Cardiac fibroblast (primary cell): ENCODE measurements around the gene KCNQ1.

Experiments used
- DNase-seq, 2 donors: peaks; one replicate each; pipeline versions ENCODE4 v3.0.0 to v3.0.0-alpha.2; 2010; ENCODE audit warnings: low read depth in 2 of 2
- H3K4me3 ChIP-seq, 2 donors: replicated peaks in 1 of 2; 1 replicate in 1 of 2; 2 replicates in 1 of 2; pipeline ENCODE4 v1.5.1; 2011; ENCODE audit warnings: low read depth in 2 of 2, low read length in 2 of 2, mild to moderate bottlenecking in 2 of 2, moderate library complexity in 1 of 2
- TF ChIP-seq, protein P1 (sequence below): IDR thresholded peaks from one replicate; pipeline ENCODE4 v1.5.1; 2011; ENCODE audit warnings: low read depth, mild to moderate bottlenecking, low read length, inconsistent platforms

KCNQ1 gene

DNA sequence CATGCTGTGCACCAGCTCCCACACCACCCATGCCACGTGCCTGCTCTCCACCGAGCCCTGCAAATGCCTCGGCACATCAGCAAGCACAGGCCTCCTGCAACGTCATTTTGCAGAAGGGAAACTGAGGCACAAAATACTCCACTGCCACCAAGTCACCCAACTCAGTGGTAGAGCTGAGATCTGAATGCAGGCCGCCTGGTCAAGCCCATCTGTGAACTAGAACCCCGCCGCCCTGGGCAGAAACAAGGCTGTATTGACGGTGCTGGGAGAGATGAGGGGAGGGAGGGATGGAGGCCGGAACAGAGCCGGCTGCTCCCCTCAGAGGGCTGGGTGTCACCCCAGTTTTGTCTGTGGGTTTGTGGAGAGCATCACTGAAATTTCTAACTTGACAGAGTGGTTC, 359.4 kb downstream of the KCNQ1 start:
- DNase-seq, result no peak
- TF ChIP-seq, protein P1, sequence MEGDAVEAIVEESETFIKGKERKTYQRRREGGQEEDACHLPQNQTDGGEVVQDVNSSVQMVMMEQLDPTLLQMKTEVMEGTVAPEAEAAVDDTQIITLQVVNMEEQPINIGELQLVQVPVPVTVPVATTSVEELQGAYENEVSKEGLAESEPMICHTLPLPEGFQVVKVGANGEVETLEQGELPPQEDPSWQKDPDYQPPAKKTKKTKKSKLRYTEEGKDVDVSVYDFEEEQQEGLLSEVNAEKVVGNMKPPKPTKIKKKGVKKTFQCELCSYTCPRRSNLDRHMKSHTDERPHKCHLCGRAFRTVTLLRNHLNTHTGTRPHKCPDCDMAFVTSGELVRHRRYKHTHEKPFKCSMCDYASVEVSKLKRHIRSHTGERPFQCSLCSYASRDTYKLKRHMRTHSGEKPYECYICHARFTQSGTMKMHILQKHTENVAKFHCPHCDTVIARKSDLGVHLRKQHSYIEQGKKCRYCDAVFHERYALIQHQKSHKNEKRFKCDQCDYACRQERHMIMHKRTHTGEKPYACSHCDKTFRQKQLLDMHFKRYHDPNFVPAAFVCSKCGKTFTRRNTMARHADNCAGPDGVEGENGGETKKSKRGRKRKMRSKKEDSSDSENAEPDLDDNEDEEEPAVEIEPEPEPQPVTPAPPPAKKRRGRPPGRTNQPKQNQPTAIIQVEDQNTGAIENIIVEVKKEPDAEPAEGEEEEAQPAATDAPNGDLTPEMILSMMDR, result no peak
- no peak overlapping the region for H3K4me3 ChIP-seq

DNA sequence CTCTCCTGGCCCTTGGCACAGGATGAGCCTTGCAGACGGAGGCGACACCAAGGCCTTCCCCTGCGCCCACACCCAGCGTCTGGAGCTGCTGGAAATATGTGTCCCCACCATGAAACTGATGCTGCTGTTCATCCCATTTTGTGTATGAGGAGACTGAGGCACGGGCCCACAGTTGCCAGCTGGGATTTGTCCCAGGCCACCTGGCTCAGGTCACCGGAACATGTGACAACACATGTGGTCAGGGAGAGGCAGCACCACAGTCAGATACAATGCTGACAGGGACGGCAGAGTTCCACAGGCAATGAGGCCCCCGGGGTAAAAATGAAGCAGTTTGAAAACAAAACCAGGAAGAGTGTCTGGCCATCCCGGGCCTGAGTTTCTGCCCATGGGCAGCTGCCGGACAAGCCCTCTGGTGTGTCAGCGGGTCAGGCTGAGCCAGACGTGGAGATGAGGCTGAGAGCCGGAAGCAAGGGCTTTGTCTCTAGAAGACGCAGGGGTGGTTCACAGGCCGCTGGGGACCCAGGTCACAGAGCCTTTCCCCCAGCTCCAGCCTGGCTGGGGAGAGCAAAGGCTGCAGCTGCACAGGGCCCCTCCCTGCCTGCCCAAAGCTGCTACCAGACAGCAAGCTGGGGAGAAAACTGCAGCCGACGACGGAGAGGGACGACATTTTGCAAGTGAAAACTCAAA, 360.0 kb downstream of the KCNQ1 start:
- no peak overlapping the region for H3K4me3 ChIP-seq
- TF ChIP-seq, protein P1, result no peak
- DNase-seq, result no peak

DNA sequence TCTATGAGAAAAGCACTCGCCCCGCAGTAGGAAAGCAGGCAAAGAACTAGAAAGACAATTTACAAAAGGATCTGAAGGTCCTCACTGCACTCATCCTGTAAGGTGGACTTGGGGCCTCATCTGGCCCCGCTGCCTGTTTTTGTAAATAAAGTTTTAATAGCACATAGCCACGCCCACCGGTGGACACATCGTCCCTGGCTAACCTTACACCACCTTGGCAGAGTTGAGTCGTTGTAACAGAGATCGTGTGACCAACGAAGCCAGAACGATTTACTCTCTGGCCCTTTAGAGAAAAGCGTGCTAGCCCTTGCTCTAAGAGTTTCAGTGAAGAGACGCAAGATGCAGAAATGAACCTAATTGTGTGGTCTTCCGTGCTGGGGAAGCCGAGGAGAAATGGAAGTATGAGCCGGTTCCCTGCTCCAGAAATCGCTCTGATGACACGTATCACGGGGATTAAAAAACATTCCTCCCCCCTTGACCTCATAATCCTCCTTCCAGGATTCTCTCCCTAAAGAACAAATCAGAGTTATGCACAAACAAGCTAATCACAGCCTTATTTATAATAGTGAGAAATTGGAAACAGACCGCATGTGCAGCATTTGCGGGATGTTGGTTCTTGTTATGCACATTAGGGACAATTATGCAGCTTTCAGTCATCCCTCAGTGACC, 360.7 kb downstream of the KCNQ1 start:
- TF ChIP-seq, protein P1, result no peak
- no peak overlapping the region for H3K4me3 ChIP-seq
- no peak for DNase-seq

DNA sequence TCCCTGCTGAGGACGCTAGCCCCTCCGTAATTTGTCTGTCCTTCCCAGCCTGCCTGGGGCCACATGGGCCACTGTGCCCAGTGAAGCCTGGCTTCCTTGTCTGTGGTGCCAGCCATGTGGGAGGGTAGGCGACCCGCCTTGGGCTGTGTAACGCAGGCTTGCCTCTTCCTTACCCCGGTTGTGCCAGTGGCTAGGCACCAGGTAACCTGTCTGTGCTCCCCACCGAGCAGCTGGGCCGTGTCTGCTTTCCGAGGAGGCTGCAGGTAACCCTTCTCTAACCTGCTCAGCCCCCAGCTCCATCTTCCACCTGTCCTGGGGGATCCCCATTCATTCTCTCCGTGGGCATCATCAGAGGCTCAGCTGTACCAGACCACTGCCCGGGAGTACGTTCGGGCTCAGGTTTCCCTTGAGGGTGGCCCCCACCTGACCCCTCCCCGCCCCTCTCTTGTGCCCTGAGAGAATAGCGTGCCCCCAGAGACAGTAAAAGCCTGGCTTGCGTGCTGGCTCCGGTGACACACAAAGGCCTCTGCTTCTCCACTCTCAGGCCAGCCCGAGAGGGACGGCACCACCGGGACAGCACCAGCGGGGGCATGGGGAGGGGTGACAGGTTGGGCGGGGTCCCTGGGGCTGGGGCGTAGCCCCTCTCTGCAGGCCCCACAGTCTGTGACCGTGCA, 361.7 kb downstream of the KCNQ1 start:
- TF ChIP-seq, protein P1, result no peak
- DNase-seq, result no peak
- H3K4me3 ChIP-seq, result no peak overlapping the region

DNA sequence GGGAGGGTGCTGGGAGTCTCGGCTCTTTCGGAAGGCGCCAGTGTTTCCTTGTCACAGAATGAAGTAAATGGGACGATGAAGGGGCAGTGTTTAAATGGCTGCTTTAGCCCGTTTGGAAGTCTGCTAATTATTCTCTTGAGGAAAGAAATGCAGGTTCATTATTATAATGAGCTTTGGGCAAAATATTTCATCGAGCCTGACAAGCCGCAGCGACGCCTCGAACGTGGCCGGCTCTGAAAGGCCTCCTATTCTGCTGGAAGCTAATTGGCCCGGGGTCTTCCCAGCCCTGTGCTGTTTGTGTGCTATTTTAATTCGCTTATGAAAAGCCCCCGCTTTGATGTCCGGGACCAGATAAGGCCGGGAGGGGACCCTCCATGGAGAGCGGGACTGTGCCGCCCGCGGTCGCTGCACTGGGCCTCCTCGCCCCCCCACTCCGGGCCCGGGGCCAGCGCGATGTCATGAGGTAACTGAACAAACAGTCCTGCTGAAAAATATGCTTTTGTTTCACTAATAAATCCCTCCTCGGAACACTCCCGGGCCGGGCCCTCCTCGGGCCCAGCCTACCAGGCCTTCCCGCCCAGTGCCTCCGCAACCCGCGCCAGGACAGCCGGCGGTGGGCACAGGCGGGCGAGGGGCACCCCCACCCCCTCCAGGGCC, 362.3 kb downstream of the KCNQ1 start:
- DNase-seq, result peak in 1 of 2 donors; percentile 55
- H3K4me3 ChIP-seq, result no peak overlapping the region
- TF ChIP-seq, protein P1, result no peak

DNA sequence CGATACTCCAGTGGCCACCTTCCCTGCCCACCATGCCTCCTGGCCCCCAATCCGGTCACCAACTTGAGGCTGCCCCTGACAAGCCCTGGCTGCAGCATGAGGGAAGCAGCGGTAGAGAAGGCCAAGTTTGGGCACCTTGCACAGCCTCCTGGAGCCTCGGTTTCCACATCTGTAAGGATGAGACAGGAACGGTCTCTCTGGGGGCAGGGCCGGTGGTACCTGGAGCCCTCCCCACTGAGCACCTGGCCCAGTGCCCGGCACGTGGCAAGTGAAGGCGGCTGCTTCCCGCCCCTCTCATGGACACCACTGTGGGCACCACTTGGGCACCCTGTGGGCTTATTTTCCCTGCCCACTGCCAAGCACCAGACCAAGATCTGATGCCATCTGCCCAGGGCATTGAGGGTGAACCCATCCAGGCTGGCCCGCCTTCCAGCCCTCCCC, 363.0 kb downstream of the KCNQ1 start:
- DNase-seq, result no peak
- TF ChIP-seq, protein P1, result no peak
- H3K4me3 ChIP-seq, result no peak overlapping the region
